Breast epithelium (tissue), 4 donors: ENCODE data around the gene ALK. TPM values are rescaled to one million over a fixed set of nuclear protein-coding genes. Genes with fewer than 3 reads are reported as not detected.
"Not testable (repeated sequence)": the region's sequence is repeated elsewhere in the genome, so short reads cannot be mapped to it uniquely, and the experiment has no call there.

Experiments used
- DNase-seq, 2 donors: peaks; one replicate each; pipeline ENCODE4 v3.0.0-alpha.2; 2019; ENCODE audit warnings: low spot score in 2 of 2
- H3K27ac ChIP-seq, 2 donors: fragments of 200-600 bp; sonication (generic) in 1 of 2; one replicate each; pipeline ENCODE4 v1.5.1; 2016 to 2019; ENCODE audit warnings: mild to moderate bottlenecking in 1 of 2
- H3K27me3 ChIP-seq, 2 donors: fragments of 200-600 bp; sonication (generic) in 1 of 2; one replicate each; pipeline versions ENCODE4 v1.5.1 to v1.6.0; 2017 to 2019; ENCODE audit warnings: control low read depth in 1 of 2, mild to moderate bottlenecking in 1 of 2
- H3K36me3 ChIP-seq: fragments of 200-600 bp; one replicate; pipeline ENCODE4 v1.5.1; 2019
- H3K4me1 ChIP-seq, 2 donors: fragments of 200-600 bp; sonication (generic); one replicate each; pipeline ENCODE4 v1.5.1; 2016 to 2019; ENCODE audit warnings: control low read depth in 1 of 2
- H3K4me3 ChIP-seq, 3 donors: fragments of 200-600 bp; sonication (generic); 1 replicate in 2 of 3; 2 replicates in 1 of 3; pipeline ENCODE4 v1.5.1; 2016 to 2019; ENCODE audit warnings: mild to moderate bottlenecking in 3 of 3, moderate library complexity in 2 of 3
- H3K9me3 ChIP-seq, 2 donors: fragments of 200-600 bp; sonication (generic) in 1 of 2; one replicate each; pipeline ENCODE4 v1.5.1; 2016 to 2019; ENCODE audit warnings: control low read depth in 1 of 2
- POLR2A ChIP-seq: fragments of 450-650 bp; IDR thresholded peaks from one replicate; pipeline ENCODE4 v1.6.1; 2016; ENCODE audit warnings: antibody characterized with exemption, mild to moderate bottlenecking, moderate library complexity
- POLR2AphosphoS5 ChIP-seq, 3 donors: sonication (generic); formaldehyde crosslinking; IDR thresholded peaks; one replicate each; pipeline ENCODE4 v1.6.1; 2017; ENCODE audit warnings: antibody characterized with exemption in 3 of 3
- intact Hi-C: fragments of 100-400 bp; cut with DNase I; formaldehyde crosslinking; loops from one replicate; pipeline ENCODE4 v1.15.1; 2023; ENCODE audit warnings: low total_unique reads
- total RNA-seq, 3 donors: library from RNA; depleted of rRNA; stranded (reverse); fragments of >200 nt; gene quantifications; one replicate each; pipeline ENCODE4 v1.1.0, GENCODE V29; 2016
- TF ChIP-seq, protein P1 (sequence below), 3 donors: fragments of 450-650 bp; IDR thresholded peaks; one replicate each; pipeline ENCODE4 v1.5.1; 2016 to 2017; ENCODE audit warnings: antibody characterized with exemption in 3 of 3, mild to moderate bottlenecking in 3 of 3, moderate library complexity in 3 of 3

ALK gene
- total RNA-seq, 3 donors from 2014 or later: 0.33 to 5.6 (median 0.64) TPM

DNA sequence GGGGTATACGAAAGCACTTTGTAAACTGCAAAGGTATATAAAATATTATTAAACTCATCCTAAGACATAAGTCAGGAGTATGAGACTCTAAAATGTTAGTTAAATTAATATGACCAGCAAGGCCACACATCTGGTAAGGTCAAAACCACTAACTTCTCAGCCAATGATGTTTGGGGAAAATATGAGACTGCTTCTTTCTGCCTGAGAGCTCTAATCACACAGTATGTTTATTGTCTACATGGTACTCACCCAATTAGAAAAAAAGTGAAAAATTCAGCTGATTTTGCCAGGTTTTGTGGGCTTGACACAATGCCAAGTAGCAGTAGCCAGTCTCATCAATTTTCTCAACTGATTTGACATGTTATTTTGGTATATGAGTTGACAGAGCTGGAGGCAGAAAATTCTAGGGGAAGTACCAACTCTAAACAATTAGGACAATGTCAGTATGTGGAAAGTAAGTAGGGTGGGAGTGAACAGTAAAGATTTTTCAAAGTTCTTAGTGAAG is 87.3 kb downstream of the ALK start:
- H3K4me3 ChIP-seq: no peak overlapping the region
- peak overlapping the region in 1 of 2 donors; percentile 27 for H3K27ac ChIP-seq
- no peaks in the 10 kb centered on the region for H3K4me1 ChIP-seq
- no peak for TF ChIP-seq POLR2A
- no peak for TF ChIP-seq POLR2AphosphoS5 (IDR thresholded peaks at IDR 0.05)
- TF ChIP-seq, protein P1, sequence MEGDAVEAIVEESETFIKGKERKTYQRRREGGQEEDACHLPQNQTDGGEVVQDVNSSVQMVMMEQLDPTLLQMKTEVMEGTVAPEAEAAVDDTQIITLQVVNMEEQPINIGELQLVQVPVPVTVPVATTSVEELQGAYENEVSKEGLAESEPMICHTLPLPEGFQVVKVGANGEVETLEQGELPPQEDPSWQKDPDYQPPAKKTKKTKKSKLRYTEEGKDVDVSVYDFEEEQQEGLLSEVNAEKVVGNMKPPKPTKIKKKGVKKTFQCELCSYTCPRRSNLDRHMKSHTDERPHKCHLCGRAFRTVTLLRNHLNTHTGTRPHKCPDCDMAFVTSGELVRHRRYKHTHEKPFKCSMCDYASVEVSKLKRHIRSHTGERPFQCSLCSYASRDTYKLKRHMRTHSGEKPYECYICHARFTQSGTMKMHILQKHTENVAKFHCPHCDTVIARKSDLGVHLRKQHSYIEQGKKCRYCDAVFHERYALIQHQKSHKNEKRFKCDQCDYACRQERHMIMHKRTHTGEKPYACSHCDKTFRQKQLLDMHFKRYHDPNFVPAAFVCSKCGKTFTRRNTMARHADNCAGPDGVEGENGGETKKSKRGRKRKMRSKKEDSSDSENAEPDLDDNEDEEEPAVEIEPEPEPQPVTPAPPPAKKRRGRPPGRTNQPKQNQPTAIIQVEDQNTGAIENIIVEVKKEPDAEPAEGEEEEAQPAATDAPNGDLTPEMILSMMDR (IDR thresholded peaks at IDR 0.05): no peak
- intact Hi-C loops: no loop called here
- H3K36me3 ChIP-seq: no peaks in the 10 kb centered on the region
- DNase-seq: no peak
- peaks cover 6 to 10% of the 10 kb centered on the region in 2 donors for H3K9me3 ChIP-seq
- H3K27me3 ChIP-seq: no peaks in the 10 kb centered on the region

DNA sequence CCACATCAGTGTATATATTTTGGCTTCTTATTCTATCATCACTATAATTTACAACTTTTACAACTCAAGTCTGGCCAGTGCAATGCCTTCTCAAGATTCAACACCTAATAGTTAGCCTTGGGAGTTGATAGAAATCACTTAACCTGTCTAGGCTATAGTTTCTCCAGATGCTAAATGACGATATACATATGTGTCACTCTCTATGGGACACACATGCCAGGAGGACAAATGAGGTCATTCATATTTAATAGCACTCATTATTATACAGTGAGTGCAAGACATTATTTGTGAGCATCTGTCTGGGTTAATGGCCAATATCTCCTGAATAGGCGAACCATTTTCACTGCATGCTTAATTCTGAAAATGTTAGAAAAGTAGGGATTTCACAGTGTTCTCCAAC is 89.8 kb downstream of the ALK start:
- Histone ChIP-seq H3K4me3 (no peak overlapping the region), H3K36me3 (no peaks in the 10 kb centered on the region), H3K27me3 (no peaks in the 10 kb centered on the region), H3K9me3 (peaks cover 0 to 3% of the 10 kb centered on the region in 2 donors), H3K4me1 (no peaks in the 10 kb centered on the region), H3K27ac (no peak overlapping the region)
- TF ChIP-seq, protein P1 (IDR thresholded peaks at IDR 0.05): no peak
- TF ChIP-seq POLR2A (no peak), POLR2AphosphoS5 (IDR thresholded peaks at IDR 0.05) (no peak)
- DNase-seq: no peak
- intact Hi-C loops: no loop called here

DNA sequence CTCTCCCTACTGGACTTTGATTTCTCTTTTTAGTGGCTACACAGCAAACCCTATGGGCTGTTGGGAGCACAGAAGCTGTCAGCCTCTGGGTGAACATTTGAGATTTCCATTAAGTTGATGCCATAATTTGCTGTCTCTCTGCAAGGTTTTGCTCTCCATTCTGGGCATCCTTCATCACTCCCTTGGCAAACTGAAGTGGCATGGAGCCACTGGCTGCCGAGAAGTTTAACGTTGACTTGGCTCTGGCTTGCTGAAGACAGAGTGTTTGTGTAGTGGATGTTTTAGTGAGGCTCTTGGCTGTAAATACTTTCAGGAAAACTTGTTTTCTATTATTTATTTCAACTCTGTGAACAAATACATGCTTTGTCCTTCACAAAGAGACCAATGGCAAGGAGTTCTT is 91.5 kb downstream of the ALK start:
- TF ChIP-seq POLR2AphosphoS5 (IDR thresholded peaks at IDR 0.05) (no peak), POLR2A (no peak)
- TF ChIP-seq, protein P1 (IDR thresholded peaks at IDR 0.05): no peak
- no peaks in the 10 kb centered on the region for H3K36me3 ChIP-seq
- no peaks in the 10 kb centered on the region for H3K27me3 ChIP-seq
- intact Hi-C loops: no loop called here
- no peak for DNase-seq
- H3K4me3 ChIP-seq: no peak overlapping the region
- no peak overlapping the region for H3K27ac ChIP-seq
- no peaks in the 10 kb centered on the region for H3K4me1 ChIP-seq
- H3K9me3 ChIP-seq: no peaks in the 10 kb centered on the region

DNA sequence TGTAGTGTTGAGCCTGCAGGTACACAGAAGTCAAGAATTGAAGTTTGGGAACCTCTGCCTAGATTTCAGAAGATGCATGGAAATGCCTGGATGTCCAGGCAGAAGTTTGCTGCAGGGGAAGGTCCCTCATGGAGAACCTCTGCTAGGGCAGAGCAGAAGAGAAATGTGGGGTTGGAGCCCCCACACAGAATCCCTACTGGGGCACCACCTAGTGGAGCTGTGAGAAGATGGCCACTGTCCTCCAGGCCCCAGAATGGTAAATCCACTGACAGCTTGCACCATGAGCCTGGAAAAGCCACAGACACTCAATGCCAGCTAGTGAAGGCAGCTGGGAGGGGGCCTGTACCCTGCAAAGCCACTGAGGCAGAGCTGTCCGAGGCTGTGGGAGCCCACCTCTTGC is 97.2 kb downstream of the ALK start:
- H3K27ac ChIP-seq, H3K4me3 ChIP-seq, DNase-seq, H3K36me3 ChIP-seq, H3K9me3 ChIP-seq, H3K4me1 ChIP-seq, intact Hi-C loops, H3K27me3 ChIP-seq: not testable (repeated sequence)

DNA sequence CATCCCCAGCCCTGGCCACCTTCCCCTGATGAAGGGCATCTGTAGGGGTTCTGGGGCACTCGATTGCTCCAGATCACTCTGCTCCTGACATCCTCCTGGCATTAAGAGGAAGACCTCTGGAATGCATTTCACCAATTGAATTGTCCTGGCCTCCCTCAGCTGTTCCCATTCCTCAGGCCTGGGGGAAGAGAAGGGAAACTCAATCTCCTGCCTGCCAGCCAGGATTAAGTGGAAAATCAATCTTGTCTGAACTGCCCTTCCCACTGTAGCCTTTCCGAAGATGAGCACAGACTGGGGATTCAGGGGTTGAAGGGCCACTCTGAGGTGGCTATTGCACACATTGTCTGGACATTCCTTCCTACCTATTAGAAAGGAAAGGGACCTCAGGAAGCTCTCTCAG is 99.8 kb downstream of the ALK start:
- H3K4me3 ChIP-seq: no peak overlapping the region
- no peaks in the 10 kb centered on the region for H3K36me3 ChIP-seq
- intact Hi-C loops: no loop called here
- H3K4me1 ChIP-seq: no peaks in the 10 kb centered on the region
- H3K27ac ChIP-seq: no peak overlapping the region
- H3K27me3 ChIP-seq: no peaks in the 10 kb centered on the region
- H3K9me3 ChIP-seq: no peaks in the 10 kb centered on the region
- no peak for DNase-seq
- TF ChIP-seq, protein P1 (IDR thresholded peaks at IDR 0.05): no peak
- TF ChIP-seq POLR2AphosphoS5 (IDR thresholded peaks at IDR 0.05): no peak
- TF ChIP-seq POLR2A: no peak

DNA sequence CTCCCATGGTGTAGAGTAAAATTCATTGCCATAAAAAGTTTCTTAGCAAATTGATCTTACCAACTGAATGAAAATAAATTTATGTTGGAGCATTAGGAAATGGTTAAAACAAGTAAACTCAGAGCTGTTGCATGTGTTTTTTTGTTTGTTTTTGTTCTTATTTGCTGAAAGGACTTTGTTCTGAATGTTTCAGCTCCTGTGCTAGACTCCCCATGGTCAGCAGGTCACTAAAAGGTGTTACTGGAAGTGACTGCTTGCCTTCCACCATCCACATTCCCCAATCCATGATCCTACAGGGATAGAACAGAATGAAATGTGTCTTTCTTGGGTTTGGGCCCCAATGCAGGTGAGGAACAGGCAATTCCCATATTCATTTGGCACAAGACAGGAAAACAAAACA is 101.8 kb downstream of the ALK start:
- intact Hi-C loops: no loop called here
- Histone ChIP-seq H3K9me3 (no peaks in the 10 kb centered on the region), H3K27me3 (no peaks in the 10 kb centered on the region), H3K4me1 (no peaks in the 10 kb centered on the region), H3K36me3 (no peaks in the 10 kb centered on the region), H3K27ac (no peak overlapping the region), H3K4me3 (no peak overlapping the region)
- no peak for DNase-seq
- TF ChIP-seq, protein P1 (IDR thresholded peaks at IDR 0.05): no peak
- TF ChIP-seq POLR2AphosphoS5 (IDR thresholded peaks at IDR 0.05) (no peak), POLR2A (no peak)
